HG02840 (cell line): ENCODE data around the gene METAP1.
A peak's percentile ranks its signal among the peaks of the same experiment; 100 is the strongest.
"Not testable (repeated sequence)": the region's sequence is repeated elsewhere in the genome, so short reads cannot be mapped to it uniquely, and the experiment has no call there.

ENCODE experiments used
- ATAC-seq: cut with Tn5 transposase; IDR thresholded peaks from one replicate; pipeline ENCODE4 v1.9.1; 2021; ENCODE audit warnings: mild to moderate bottlenecking, moderate library complexity, moderate number of reproducible peaks; ENCODE audit not compliant: unreplicated experiment, low FRiP score

METAP1 gene

GRCh38 chr4:99088481-99089365 is 93.2 kb downstream of the METAP1 start, which contains the start of gene ADH5:
TSS of gene ADH5 (minus strand) at chr4:99088788. CDS start at chr4:99088700, 88 bp downstream.
- ATAC-seq, result peak; percentile 93

- no peak for ATAC-seq
These were observed 95.1 kb downstream of the METAP1 start for GRCh38 chr4:99090481-99091215.

GRCh38 chr4:99091216-99091575 is 95.7 kb downstream of the METAP1 start:
- ATAC-seq, result no peak

GRCh38 chr4:99091841-99092240 is 96.3 kb downstream of the METAP1 start:
- ATAC-seq, result not testable (repeated sequence)

GRCh38 chr4:99099311-99099710 is 103.8 kb downstream of the METAP1 start:
- no peak for ATAC-seq

GRCh38 chr4:99099814-99100213 is 104.3 kb downstream of the METAP1 start:
- ATAC-seq, result not testable (repeated sequence)

- ATAC-seq, result no peak
These were observed 105.4 kb downstream of the METAP1 start for GRCh38 chr4:99100876-99101275.

GRCh38 chr4:99102634-99103033 is 107.1 kb downstream of the METAP1 start:
- ATAC-seq, result no peak

GRCh38 chr4:99103166-99103565 is 107.6 kb downstream of the METAP1 start:
- no peak for ATAC-seq

- no peak for ATAC-seq
These were observed 108.6 kb downstream of the METAP1 start for GRCh38 chr4:99104153-99104552.

GRCh38 chr4:99109286-99109685 is 113.8 kb downstream of the METAP1 start:
- not testable (repeated sequence) for ATAC-seq
